Right kidney (tissue), 1 donor: ENCODE data around the gene PPFIBP1.
A peak's percentile ranks its signal among the peaks of the same experiment; 100 is the strongest.
"Not testable (repeated sequence)": the region's sequence is repeated elsewhere in the genome, so short reads cannot be mapped to it uniquely, and the experiment has no call there.

Experiments
- DNase-seq: peaks from one replicate; pipeline ENCODE4 v3.0.0-alpha.2; 2016

Gene PPFIBP1

GRCh38 chr12:27589419-27589818 is 65.4 kb downstream of the PPFIBP1 start:
- no peak for DNase-seq

GRCh38 chr12:27591698-27592097 is 67.7 kb downstream of the PPFIBP1 start:
- not testable (repeated sequence) for DNase-seq

GRCh38 chr12:27592548-27592947 is 68.5 kb downstream of the PPFIBP1 start:
- DNase-seq: no peak

- no peak for DNase-seq
These were observed 69.3 kb downstream of the PPFIBP1 start for GRCh38 chr12:27593266-27593665.

- DNase-seq: peak; percentile 60
These were observed 71.2 kb downstream of the PPFIBP1 start for GRCh38 chr12:27595231-27595642.

- DNase-seq: not testable (repeated sequence)
These were observed 74.9 kb downstream of the PPFIBP1 start for GRCh38 chr12:27598866-27599265.

- not testable (repeated sequence) for DNase-seq
These were observed 77.2 kb downstream of the PPFIBP1 start for GRCh38 chr12:27601056-27601828.

GRCh38 chr12:27602516-27602915 is 78.5 kb downstream of the PPFIBP1 start:
- DNase-seq: no peak

GRCh38 chr12:27604431-27604830 is 80.4 kb downstream of the PPFIBP1 start:
- DNase-seq: no peak

GRCh38 chr12:27606986-27607385 is 83.0 kb downstream of the PPFIBP1 start:
- DNase-seq: no peak

GRCh38 chr12:27607591-27607990 is 83.6 kb downstream of the PPFIBP1 start:
- DNase-seq: no peak

GRCh38 chr12:27608890-27609289 is 84.9 kb downstream of the PPFIBP1 start:
- DNase-seq: no peak

- no peak for DNase-seq
These were observed 86.4 kb downstream of the PPFIBP1 start for GRCh38 chr12:27610374-27610773.

GRCh38 chr12:27614386-27614785 is 90.4 kb downstream of the PPFIBP1 start:
- no peak for DNase-seq

- no peak for DNase-seq
These were observed 90.9 kb downstream of the PPFIBP1 start for GRCh38 chr12:27614866-27615265.

GRCh38 chr12:27615331-27615891 is 91.4 kb downstream of the PPFIBP1 start:
- no peak for DNase-seq

- DNase-seq: no peak
These were observed 92.5 kb downstream of the PPFIBP1 start for GRCh38 chr12:27616356-27617142.

GRCh38 chr12:27618836-27619235 is 94.8 kb downstream of the PPFIBP1 start:
- no peak for DNase-seq

GRCh38 chr12:27619308-27619707 is 95.3 kb downstream of the PPFIBP1 start:
- no peak for DNase-seq

GRCh38 chr12:27620121-27620520 is 96.1 kb downstream of the PPFIBP1 start:
- DNase-seq: no peak

GRCh38 chr12:27622436-27623195 is 98.6 kb downstream of the PPFIBP1 start:
- no peak for DNase-seq

- DNase-seq: no peak
These were observed 99.6 kb downstream of the PPFIBP1 start for GRCh38 chr12:27623645-27624044.

GRCh38 chr12:27624586-27624985 is 100.6 kb downstream of the PPFIBP1 start:
- no peak for DNase-seq
